AML-193 (cell line): Measurements from ENCODE around the gene RGP1.

Source experiments
- DNase-seq, 2 experiments: peaks; one replicate each; lab custom pipeline; 2025; lab: John Stamatoyannopoulos, UW

The RGP1 gene

GRCh38 chr9:35745569-35745968, 3.5 kb upstream of the RGP1 start:
- no peak for DNase-seq

DNA sequence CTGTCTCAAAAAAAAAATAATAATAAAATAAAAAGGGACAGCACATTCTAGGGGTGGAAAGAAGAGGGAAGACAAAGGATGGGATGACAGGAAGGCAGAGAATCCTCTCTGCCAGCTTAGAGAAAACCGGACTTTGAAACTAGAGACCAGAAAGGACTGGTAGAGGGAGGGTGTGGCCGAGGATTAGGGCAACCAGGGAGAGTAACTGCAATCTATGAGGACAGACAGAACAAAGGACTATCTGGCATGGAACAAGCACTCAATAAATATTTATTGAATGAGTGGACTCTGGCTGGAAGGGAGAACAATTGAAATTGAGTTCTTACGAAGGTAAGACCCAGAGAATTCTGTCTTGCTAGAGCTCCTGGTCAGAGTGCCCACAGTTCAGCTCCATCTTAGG, 2.5 kb upstream of the RGP1 start:
- DNase-seq: no peak

- no peak for DNase-seq
Measured at GRCh38 chr9:35748242-35748857, 737 bp upstream of the RGP1 start.

DNA sequence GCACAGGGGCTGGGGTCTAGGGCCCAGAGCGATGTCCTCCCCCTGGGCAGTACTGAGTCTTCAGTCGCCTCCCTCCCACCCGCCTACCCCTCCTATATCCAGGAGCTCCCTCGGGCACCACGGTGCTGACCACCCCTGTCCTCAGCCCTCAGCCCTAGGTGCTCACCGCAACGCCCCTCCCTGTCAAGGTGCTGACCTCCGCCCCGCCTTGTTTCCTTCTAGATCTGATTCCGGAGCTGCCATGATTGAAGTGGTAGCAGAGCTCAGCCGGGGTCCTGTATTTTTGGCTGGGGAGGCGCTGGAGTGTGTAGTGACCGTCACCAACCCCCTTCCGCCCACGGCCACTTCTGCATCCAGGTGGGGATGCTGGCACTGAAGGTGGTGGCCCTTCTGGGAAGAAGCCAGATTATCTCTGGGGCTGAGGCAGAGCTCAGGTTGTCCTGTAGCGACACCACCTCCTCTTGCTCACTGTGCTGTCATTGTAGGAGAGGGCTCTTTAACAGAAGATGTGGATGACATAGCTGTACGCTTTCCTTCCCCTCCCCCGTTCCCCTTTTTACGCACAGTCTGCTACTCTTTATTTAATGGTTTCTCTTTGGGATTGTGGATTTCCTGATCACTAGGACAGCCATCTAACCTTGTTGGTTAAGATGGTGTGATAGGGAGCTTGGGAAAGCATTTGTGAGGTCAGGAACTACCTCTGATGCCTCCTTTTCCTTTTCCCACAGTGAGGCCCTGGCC, 598 bp downstream of the RGP1 start:
- DNase-seq: peak in 1 of 2 experiments; percentile 12

- DNase-seq: no peak
Measured at GRCh38 chr9:35750256-35750531, 1.1 kb downstream of the RGP1 start.

DNA sequence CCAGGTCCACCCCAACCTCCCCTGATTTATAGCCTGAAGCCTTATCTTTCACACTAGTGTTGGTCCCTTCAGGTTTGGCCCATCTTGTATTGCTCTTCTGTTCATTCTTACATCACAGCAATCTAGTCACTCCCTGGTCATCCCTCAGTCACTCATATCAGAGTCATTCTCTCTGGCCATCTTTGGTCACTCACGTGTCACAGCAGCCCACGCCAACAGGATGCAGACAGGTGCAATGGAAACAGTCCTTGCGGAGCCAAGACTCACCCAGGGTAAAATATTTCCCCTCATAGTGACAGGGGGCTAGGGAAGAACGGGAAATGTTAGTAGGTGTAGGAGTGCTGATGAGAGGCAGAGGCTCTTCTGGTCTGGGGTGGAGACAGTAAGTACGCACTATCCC, 4.4 kb downstream of the RGP1 start:
- no peak for DNase-seq

GRCh38 chr9:35754264-35754663, 5.2 kb downstream of the RGP1 start, which contains the start of gene MSMP:
TSS of gene MSMP (minus strand) at chr9:35754276. CDS start at chr9:35754129, 147 bp downstream.
- DNase-seq: no peak

- no peak for DNase-seq
Measured at GRCh38 chr9:35755071-35755470, 6.0 kb downstream of the RGP1 start.

- peak; percentile 52 to 56 for DNase-seq
Measured at GRCh38 chr9:35756275-35757225, 7.5 kb downstream of the RGP1 start.

GRCh38 chr9:35757226-35757891, 8.3 kb downstream of the RGP1 start:
- peak in 1 of 2 experiments; percentile 6 for DNase-seq

GRCh38 chr9:35757892-35758275, 8.8 kb downstream of the RGP1 start:
- no peak for DNase-seq

DNA sequence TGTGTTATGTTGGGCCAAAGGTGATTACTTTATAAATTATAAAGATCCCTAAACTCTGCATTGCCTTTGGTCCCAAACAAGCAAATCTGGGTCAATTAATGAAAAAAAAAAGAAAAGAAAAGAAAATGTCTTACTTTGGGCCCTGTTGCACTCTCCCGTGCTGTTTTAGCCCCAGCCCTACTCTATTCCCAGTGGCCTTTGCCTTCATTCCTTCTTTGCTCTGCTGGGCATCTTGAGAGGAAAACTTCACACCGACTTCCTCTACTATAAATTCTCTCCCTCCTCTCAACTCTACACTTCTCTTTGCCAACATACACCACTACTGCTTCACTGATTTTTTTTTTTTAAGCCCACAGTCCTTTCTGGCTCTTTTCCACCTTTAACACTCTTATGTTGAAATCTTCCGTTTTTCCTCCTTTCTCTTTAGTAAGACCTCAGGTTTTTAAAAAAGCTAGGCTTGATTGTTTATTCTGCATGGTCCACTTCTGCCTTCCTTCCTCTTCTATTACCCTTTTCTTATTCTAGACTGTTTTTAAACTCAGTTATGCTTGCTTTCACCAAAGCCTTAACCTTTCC, 9.5 kb downstream of the RGP1 start:
- peak; percentile 34 to 58 for DNase-seq

DNA sequence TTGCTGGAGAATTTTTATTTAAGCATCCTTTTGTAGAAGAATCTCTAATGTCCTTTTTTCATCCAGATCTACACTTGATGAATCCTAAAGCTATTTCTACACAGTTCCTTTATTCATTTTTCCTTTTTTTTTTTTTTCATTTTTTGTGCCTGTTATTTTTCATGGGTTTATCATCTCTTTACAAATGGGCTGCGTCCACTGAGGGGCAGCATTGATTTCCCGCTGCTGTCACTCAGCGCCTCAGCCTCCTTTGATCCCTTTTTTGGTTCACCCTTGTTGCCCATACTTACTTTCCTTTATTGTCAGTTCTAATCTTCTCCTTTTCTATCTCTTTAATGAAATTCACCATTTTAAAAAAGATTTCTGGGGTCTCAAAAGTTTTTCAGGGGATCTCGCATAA, 10.7 kb downstream of the RGP1 start:
- DNase-seq: no peak

DNA sequence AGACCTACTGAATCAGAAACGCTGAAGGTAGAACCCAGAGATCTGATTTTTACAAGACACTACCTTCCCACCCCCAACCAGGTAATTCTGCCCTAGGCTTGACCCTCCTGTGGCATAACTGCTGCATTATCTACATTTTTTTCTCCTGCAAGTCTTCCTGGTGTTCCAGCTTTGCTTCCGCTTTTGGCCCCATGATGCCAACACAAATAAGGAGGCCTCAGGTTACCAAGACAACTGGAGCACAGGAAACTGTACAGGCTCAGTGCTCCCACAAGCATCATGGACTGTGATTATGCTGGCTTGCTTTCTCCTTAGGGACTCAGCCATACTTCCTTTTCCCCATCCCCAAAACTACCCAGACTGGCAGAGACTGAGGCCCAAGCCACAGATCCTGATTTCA, 11.6 kb downstream of the RGP1 start:
- no peak for DNase-seq

GRCh38 chr9:35763181-35763580, 14.1 kb downstream of the RGP1 start:
- no peak for DNase-seq

- no peak for DNase-seq
Measured at GRCh38 chr9:35763803-35764202, 14.7 kb downstream of the RGP1 start.

- DNase-seq: no peak
Measured at GRCh38 chr9:35766997-35767396, 17.9 kb downstream of the RGP1 start.

GRCh38 chr9:35767458-35767857, 18.4 kb downstream of the RGP1 start:
- DNase-seq: no peak

- DNase-seq: no peak
Measured at GRCh38 chr9:35769763-35770162, 20.7 kb downstream of the RGP1 start.

GRCh38 chr9:35771075-35771433, 22.0 kb downstream of the RGP1 start:
- no peak for DNase-seq

- DNase-seq: no peak
Measured at GRCh38 chr9:35771534-35771933, 22.4 kb downstream of the RGP1 start.

GRCh38 chr9:35771943-35772342, 22.9 kb downstream of the RGP1 start:
- DNase-seq: no peak
